A673 (cell line): Measurements from ENCODE around the gene KRT74. TPM values are rescaled to one million over a fixed set of nuclear protein-coding genes. Genes with fewer than 3 reads are reported as not detected.
"Not testable (repeated sequence)": the region's sequence is repeated elsewhere in the genome, so short reads cannot be mapped to it uniquely, and the experiment has no call there.

Experiments
- BruUV-seq: library from RNA; stranded (reverse); fragments of 400-500 nt; replicated peaks from 2 replicates; lab custom pipeline; 2021; lab: Mats Ljungman, UMichigan
- CTCF ChIA-PET: fragments of 300-600 bp; sonication (Branson Sonifier 250); formaldehyde crosslinking; loops from one replicate; lab custom pipeline; 2022; ENCODE audit warnings: antibody characterized with exemption; lab: Charles Lee
- POLR2A ChIA-PET: fragments of 300-600 bp; sonication (Branson Sonifier 250); formaldehyde crosslinking; loops from one replicate; lab custom pipeline; 2022; ENCODE audit warnings: antibody characterized with exemption; ENCODE audit not compliant: low non-redundant PET; lab: Charles Lee
- DNase-seq: peaks from one replicate; pipeline ENCODE4 v3.0.0-alpha.2; 2015; ENCODE audit warnings: low spot score
- H3K27ac ChIP-seq: fragments of 200-600 bp; sonication (generic); 2 replicates; pipeline ENCODE4 v1.5.1; 2016; ENCODE audit warnings: mixed run types, low read depth, mild to moderate bottlenecking, mixed read lengths, antibody characterized with exemption, low read length; ENCODE audit not compliant: poor library complexity, severe bottlenecking
- H3K27me3 ChIP-seq: fragments of 200-600 bp; sonication (generic); replicated peaks from 2 replicates; pipeline ENCODE4 v1.6.1; 2017; ENCODE audit warnings: mixed run types, low read depth, mild to moderate bottlenecking, mixed read lengths, antibody characterized with exemption, low read length; ENCODE audit not compliant: insufficient read depth, poor library complexity
- H3K36me3 ChIP-seq: fragments of 200-600 bp; sonication (generic); 2 replicates; pipeline ENCODE4 v1.6.1; 2016; ENCODE audit warnings: mixed run types, mild to moderate bottlenecking, mixed read lengths, antibody characterized with exemption, low read length; ENCODE audit not compliant: insufficient read depth, poor library complexity, severe bottlenecking
- H3K4me1 ChIP-seq: fragments of 200-600 bp; sonication (generic); 2 replicates; pipeline ENCODE4 v1.6.1; 2017; ENCODE audit warnings: mixed run types, mild to moderate bottlenecking, mixed read lengths, antibody characterized with exemption, low read length; ENCODE audit not compliant: insufficient read depth, poor library complexity, severe bottlenecking
- H3K4me3 ChIP-seq: fragments of 200-600 bp; sonication (generic); 2 replicates; pipeline ENCODE4 v1.5.1; 2016; ENCODE audit warnings: low read depth, mixed run types, mild to moderate bottlenecking, mixed read lengths, low read length; ENCODE audit not compliant: poor library complexity, severe bottlenecking
- H3K9me3 ChIP-seq: fragments of 200-600 bp; sonication (generic); 2 replicates; pipeline ENCODE4 v1.6.1; 2016; ENCODE audit warnings: mixed run types, low read depth, mild to moderate bottlenecking, mixed read lengths, antibody characterized with exemption, low read length; ENCODE audit not compliant: poor library complexity, severe bottlenecking
- EZH2 ChIP-seq: fragments of 200-600 bp; sonication (generic); IDR thresholded peaks from 2 replicates; pipeline ENCODE4 v1.6.1; 2017; ENCODE audit warnings: borderline replicate concordance, low read depth, mild to moderate bottlenecking, mixed read lengths, antibody characterized with exemption, low read length; ENCODE audit not compliant: poor library complexity, severe bottlenecking
- intact Hi-C: fragments of 100-400 bp; cut with micrococcal nuclease; formaldehyde crosslinking; loops from one replicate; pipeline ENCODE4 v1.10.0; 2022; ENCODE audit not compliant: unreplicated experiment
- total RNA-seq: library from RNA; stranded (reverse); gene quantifications from 2 replicates; pipeline ENCODE4 v1.2.3, GENCODE V29; 2021
- TF ChIP-seq, protein P1 (sequence below): fragments of 300-800, 200-600 bp; sonication (generic); conservative IDR thresholded peaks from 2 replicates; pipeline ENCODE4 v1.5.1; 2017; ENCODE audit warnings: low read depth, mild to moderate bottlenecking, antibody characterized with exemption, low read length, moderate library complexity, mixed read lengths

The KRT74 gene
- total RNA-seq, 1 experiment from 2014 or later = not detected

DNA sequence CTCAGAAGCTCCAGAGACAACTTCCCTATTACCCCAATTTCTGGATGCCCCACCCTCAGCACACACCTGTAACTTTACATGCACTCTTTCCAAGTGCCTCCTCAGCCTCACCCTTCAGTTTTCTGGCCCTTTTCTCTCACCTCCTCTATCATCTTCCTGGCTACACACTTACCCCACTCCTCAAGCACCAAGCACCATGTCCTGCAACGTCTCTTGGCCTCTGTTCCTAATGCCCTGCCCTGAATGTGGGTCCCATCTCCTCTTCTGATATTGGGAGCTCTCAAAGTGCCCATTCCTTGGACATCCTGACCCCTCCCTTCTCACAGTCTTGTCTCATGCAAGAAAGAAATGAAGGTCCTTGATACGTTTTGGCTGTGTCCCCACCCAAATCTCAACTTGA, 26.4 kb upstream of the KRT74 start:
- POLR2A ChIA-PET = interaction anchor here (0.5 kb wide), 1 partner anchor 95 kb away, joined by 4 read pairs; no protein-coding TSS in a partner anchor
- H3K36me3 ChIP-seq = no peaks in the 10 kb centered on the region
- no peaks in the 10 kb centered on the region for H3K4me1 ChIP-seq
- intact Hi-C loops = no loop called here
- H3K27ac ChIP-seq = no peak overlapping the region
- no TSS peak for BruUV-seq
- DNase-seq = no peak
- no peak overlapping the region for H3K4me3 ChIP-seq
- CTCF ChIA-PET = no interaction called here
- H3K9me3 ChIP-seq = no peaks in the 10 kb centered on the region
- peaks cover 36% of the 10 kb centered on the region for H3K27me3 ChIP-seq
- TF ChIP-seq, protein P1, sequence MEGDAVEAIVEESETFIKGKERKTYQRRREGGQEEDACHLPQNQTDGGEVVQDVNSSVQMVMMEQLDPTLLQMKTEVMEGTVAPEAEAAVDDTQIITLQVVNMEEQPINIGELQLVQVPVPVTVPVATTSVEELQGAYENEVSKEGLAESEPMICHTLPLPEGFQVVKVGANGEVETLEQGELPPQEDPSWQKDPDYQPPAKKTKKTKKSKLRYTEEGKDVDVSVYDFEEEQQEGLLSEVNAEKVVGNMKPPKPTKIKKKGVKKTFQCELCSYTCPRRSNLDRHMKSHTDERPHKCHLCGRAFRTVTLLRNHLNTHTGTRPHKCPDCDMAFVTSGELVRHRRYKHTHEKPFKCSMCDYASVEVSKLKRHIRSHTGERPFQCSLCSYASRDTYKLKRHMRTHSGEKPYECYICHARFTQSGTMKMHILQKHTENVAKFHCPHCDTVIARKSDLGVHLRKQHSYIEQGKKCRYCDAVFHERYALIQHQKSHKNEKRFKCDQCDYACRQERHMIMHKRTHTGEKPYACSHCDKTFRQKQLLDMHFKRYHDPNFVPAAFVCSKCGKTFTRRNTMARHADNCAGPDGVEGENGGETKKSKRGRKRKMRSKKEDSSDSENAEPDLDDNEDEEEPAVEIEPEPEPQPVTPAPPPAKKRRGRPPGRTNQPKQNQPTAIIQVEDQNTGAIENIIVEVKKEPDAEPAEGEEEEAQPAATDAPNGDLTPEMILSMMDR = no peak
- no peak for TF ChIP-seq EZH2

DNA sequence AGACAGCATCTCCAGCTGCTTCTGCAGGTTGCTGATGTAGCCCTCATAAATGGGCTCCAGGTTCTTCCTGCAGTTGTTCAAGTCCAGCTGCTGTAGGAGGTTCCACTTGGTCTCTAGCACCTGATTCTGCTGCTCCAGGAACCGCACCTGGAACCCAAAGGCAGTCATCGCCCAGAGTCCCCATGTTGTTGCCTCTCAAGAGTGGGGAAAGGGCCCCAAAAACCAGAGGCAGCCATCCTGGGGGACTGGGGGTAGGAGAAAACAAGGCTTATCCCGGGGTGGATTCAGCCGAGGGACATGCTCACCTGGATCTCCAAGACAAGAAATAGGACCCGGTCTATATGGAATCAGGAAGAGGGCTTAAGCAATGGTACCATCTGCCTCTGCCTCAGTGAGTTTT, 25.3 kb upstream of the KRT74 start:
- Histone ChIP-seq H3K36me3 (no peaks in the 10 kb centered on the region), H3K27ac (no peak overlapping the region), H3K9me3 (no peaks in the 10 kb centered on the region), H3K27me3 (peaks cover 36% of the 10 kb centered on the region), H3K4me1 (no peaks in the 10 kb centered on the region), H3K4me3 (no peak overlapping the region)
- ChIA-PET CTCF (no interaction called here), POLR2A (no interaction called here)
- BruUV-seq = no TSS peak
- TF ChIP-seq, protein P1 = no peak
- no peak for TF ChIP-seq EZH2
- DNase-seq = no peak
- intact Hi-C loops = no loop called here

GRCh38 chr12:52594237-52594636, 20.6 kb upstream of the KRT74 start:
- H3K27ac ChIP-seq, H3K4me1 ChIP-seq, H3K27me3 ChIP-seq, intact Hi-C loops, DNase-seq, POLR2A ChIA-PET, H3K36me3 ChIP-seq, CTCF ChIA-PET, H3K4me3 ChIP-seq, H3K9me3 ChIP-seq, BruUV-seq: not testable (repeated sequence)

- H3K27ac ChIP-seq = no peak overlapping the region
- no peak for TF ChIP-seq EZH2
- TF ChIP-seq, protein P1 = no peak
- no peaks in the 10 kb centered on the region for H3K9me3 ChIP-seq
- no peak for DNase-seq
- H3K27me3 ChIP-seq = no peaks in the 10 kb centered on the region
- intact Hi-C loops = no loop called here
- CTCF ChIA-PET = no interaction called here
- no peaks in the 10 kb centered on the region for H3K36me3 ChIP-seq
- BruUV-seq = no TSS peak
- POLR2A ChIA-PET = no interaction called here
- H3K4me1 ChIP-seq = no peaks in the 10 kb centered on the region
- H3K4me3 ChIP-seq = no peak overlapping the region
Measured at GRCh38 chr12:52591521-52591920, 17.9 kb upstream of the KRT74 start.
